T-helper 1 cell (primary cell): ENCODE measurements around the gene TFPI2.

Experiments
- DNase-seq, 5 donors: peaks; one replicate each; pipeline ENCODE4 v3.0.0-alpha.2; 2012 to 2020

The TFPI2 gene

GRCh38 chr7:93854480-93854879 lies 36.1 kb downstream of the TFPI2 start:
- DNase-seq, result no peak

DNA sequence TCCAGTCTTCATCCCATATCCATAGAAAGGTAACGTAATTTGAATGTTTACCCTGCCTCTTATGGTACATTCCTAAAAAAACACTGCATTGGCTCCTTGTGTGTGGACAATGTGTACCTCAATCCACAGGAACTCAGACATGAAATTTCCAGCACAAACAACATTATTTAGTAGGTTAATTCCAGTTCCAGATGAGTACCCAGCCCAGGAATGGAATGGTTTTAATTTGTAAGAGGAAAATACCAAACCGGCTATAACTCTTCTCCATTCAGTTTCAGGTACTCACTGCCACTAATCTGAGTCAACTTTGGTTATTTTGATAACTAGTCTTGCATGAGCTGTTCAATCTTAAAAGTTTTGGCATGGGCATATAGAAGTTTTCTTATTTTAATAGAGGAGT lies 39.0 kb downstream of the TFPI2 start:
- no peak for DNase-seq

DNA sequence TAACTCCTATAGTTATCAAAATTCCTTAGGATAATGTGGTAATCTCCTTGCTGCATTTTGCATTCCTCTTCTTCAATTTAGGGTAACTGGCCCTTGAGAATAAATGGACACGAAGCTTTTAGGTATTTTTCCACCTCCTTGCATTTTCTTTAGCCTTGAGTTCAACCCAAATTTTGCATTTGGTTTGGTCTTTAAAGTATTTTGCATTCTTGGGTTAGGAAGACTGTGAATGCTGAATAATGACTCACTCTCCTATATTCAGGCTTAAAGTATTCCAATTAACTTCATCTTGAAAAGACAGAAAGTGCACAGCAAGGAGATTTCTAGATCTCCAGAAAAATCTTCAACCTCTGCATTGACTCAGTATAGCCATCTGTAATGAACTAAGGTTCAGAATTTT lies 47.3 kb downstream of the TFPI2 start:
- no peak for DNase-seq

GRCh38 chr7:93838966-93839365 lies 51.6 kb downstream of the TFPI2 start:
- no peak for DNase-seq

- no peak for DNase-seq
These were observed 53.3 kb downstream of the TFPI2 start for GRCh38 chr7:93837245-93837644.

GRCh38 chr7:93836116-93836515 lies 54.4 kb downstream of the TFPI2 start:
- DNase-seq, result no peak

- no peak for DNase-seq
These were observed 54.9 kb downstream of the TFPI2 start for GRCh38 chr7:93835702-93836101.
